HepG2 (cell line): ENCODE results near the gene NYAP2. TPM values are rescaled to one million over a fixed set of nuclear protein-coding genes. Genes with fewer than 3 reads are reported as not detected.

ENCODE experiments used
- ATAC-seq: fragments of 200-7000 bp; cut with Tn5 transposase; 3 replicates; pipeline ENCODE4 v1.9.1; 2020; ENCODE audit warnings: mild to moderate bottlenecking, moderate library complexity
- BruUV-seq: library from RNA; stranded (reverse); fragments of 400-500 nt; replicated peaks from 2 replicates; lab custom pipeline; 2021; lab: Mats Ljungman, UMichigan
- CTCF ChIA-PET: fragments of 300-600 bp; formaldehyde crosslinking; extraction: SDS; loops from one replicate; lab custom pipeline; 2021; ENCODE audit warnings: low total read pairs, inconsistent platforms, low intra/inter-chr PET ratio; lab: Yijun Ruan, JAX
- POLR2A ChIA-PET: fragments of 350-600 bp; sonication (Branson Sonifier 250); formaldehyde crosslinking; loops from one replicate; lab custom pipeline; 2020; ENCODE audit warnings: antibody characterized with exemption, inconsistent platforms; lab: Yijun Ruan, JAX
- DNase-seq: peaks from one replicate; pipeline ENCODE4 v3.0.0-alpha.2; 2015; ENCODE audit warnings: low spot score
- FAIRE-seq: peaks from 3 replicates; lab custom pipeline; 2011; peaks lifted over from hg19 to GRCh38; lab: Jason Lieb, UNC
- H2AFZ ChIP-seq: one replicate; pipeline ENCODE4 v1.6.1; 2011; ENCODE audit warnings: low read length, inconsistent platforms
- H3K27ac ChIP-seq: fragments of 300-600 bp; 3 replicates; pipeline ENCODE4 v1.8.0; 2011; ENCODE audit warnings: mixed run types, mild to moderate bottlenecking, mixed read lengths, low read length, inconsistent platforms; ENCODE audit not compliant: insufficient read depth; ENCODE audit errors: extremely low read length
- H3K27me3 ChIP-seq, 2 experiments: fragments of 200-600 bp in 1 of 2; 2 replicates in 1 of 2; 3 replicates in 1 of 2; pipeline versions ENCODE4 v1.6.0 to v1.8.0; 2011; ENCODE audit warnings: low read length in 2 of 2, mild to moderate bottlenecking in 2 of 2, moderate library complexity in 2 of 2, inconsistent platforms in 1 of 2; ENCODE audit not compliant: insufficient read depth in 2 of 2, control insufficient read depth in 1 of 2
- H3K36me3 ChIP-seq, 2 experiments: fragments of 200-600 bp in 1 of 2; replicated peaks in 1 of 2; 2 replicates in 1 of 2; 3 replicates in 1 of 2; pipeline versions ENCODE4 v1.5.1 to v1.8.0; 2011; ENCODE audit warnings: low read length in 2 of 2, inconsistent platforms in 1 of 2; ENCODE audit not compliant: insufficient read depth in 2 of 2, control insufficient read depth in 1 of 2
- H3K4me1 ChIP-seq: 2 replicates; pipeline ENCODE4 v1.5.1; 2012; ENCODE audit warnings: low read length, inconsistent platforms; ENCODE audit not compliant: insufficient read depth
- H3K4me2 ChIP-seq: 2 replicates; pipeline ENCODE4 v1.6.0; 2011; ENCODE audit warnings: low read depth, low read length, inconsistent platforms
- H3K4me3 ChIP-seq, 3 experiments: fragments of 200-600 bp in 1 of 3; sonication (generic), shearing (Covaris generic) in 1 of 3; replicated peaks in 1 of 3; 2 replicates each; pipeline ENCODE4 v1.5.1; 2011 to 2016; ENCODE audit warnings: low read length in 3 of 3, inconsistent platforms in 2 of 3, low read depth in 2 of 3, mild to moderate bottlenecking in 2 of 3, control low read depth in 1 of 3, mixed read lengths in 1 of 3; ENCODE audit not compliant: insufficient read depth in 1 of 3
- H3K79me2 ChIP-seq: one replicate; pipeline ENCODE4 v1.6.1; 2011; ENCODE audit warnings: low read length, inconsistent platforms; ENCODE audit not compliant: insufficient read depth
- H3K9ac ChIP-seq: 2 replicates; pipeline ENCODE4 v1.6.0; 2011; ENCODE audit warnings: mild to moderate bottlenecking, low read depth, low read length, inconsistent platforms; ENCODE audit not compliant: insufficient read depth
- H3K9me3 ChIP-seq: 2 replicates; pipeline ENCODE4 v1.5.1; 2012; ENCODE audit warnings: mild to moderate bottlenecking, low read length
- H4K20me1 ChIP-seq: 2 replicates; pipeline ENCODE4 v1.6.0; 2011; ENCODE audit warnings: inconsistent platforms, mild to moderate bottlenecking, low read length, moderate library complexity; ENCODE audit not compliant: insufficient read depth
- ATF1 ChIP-seq: IDR thresholded peaks from 2 replicates; pipeline ENCODE4 v1.6.1; 2016; ENCODE audit warnings: mild to moderate bottlenecking, control low read depth
- CCAR2 ChIP-seq: fragments of 200-400 bp; formaldehyde crosslinking; optimal IDR thresholded peaks from 2 replicates; pipeline ENCODE3; 2018; ENCODE audit warnings: low read depth, mild to moderate bottlenecking, low read length, moderate library complexity
- HDAC2 ChIP-seq: sonication (generic); formaldehyde crosslinking; IDR thresholded peaks from 2 replicates; pipeline ENCODE4 v1.4.0; 2020; ENCODE audit warnings: missing genetic modification reagents
- HNRNPK ChIP-seq: fragments of 200-400 bp; formaldehyde crosslinking; IDR thresholded peaks from 2 replicates; pipeline ENCODE4 v1.6.1; 2018; ENCODE audit warnings: low read length, low read depth, moderate library complexity, mild to moderate bottlenecking; ENCODE audit not compliant: poor library complexity, severe bottlenecking
- KAT7 ChIP-seq: IDR thresholded peaks from 2 replicates; pipeline ENCODE4 v1.6.1; 2018; ENCODE audit warnings: borderline replicate concordance, missing compliant biosample characterization
- KAT8 ChIP-seq: IDR thresholded peaks from 2 replicates; pipeline ENCODE4 v1.6.1; 2016; ENCODE audit warnings: missing genetic modification reagents, missing compliant biosample characterization
- KLF16 ChIP-seq, 2 experiments: sonication (generic) in 1 of 2; formaldehyde crosslinking in 1 of 2; IDR thresholded peaks; 2 replicates each; pipeline versions ENCODE4 v1.6.1 to v1.8.0; 2016 to 2023; ENCODE audit warnings: missing genetic modification reagents in 2 of 2, missing compliant biosample characterization in 1 of 2
- KMT2A ChIP-seq: sonication (generic); formaldehyde crosslinking; IDR thresholded peaks from 2 replicates; pipeline ENCODE4 v1.4.0; 2020; ENCODE audit warnings: missing genetic modification reagents
- LCORL ChIP-seq, 2 experiments: fragments of 450-650 bp in 1 of 2; sonication (generic) in 1 of 2; formaldehyde crosslinking in 1 of 2; IDR thresholded peaks; 2 replicates each; pipeline versions ENCODE4 v1.5.0 to v1.6.1; 2017 to 2020; ENCODE audit warnings: antibody characterized with exemption in 1 of 2, missing genetic modification reagents in 1 of 2
- ZFP36L2 ChIP-seq: sonication (generic); formaldehyde crosslinking; IDR thresholded peaks from 2 replicates; pipeline ENCODE4 v1.4.0; 2020; ENCODE audit warnings: missing genetic modification reagents
- ZNF556 ChIP-seq: sonication (generic); formaldehyde crosslinking; IDR thresholded peaks from 2 replicates; pipeline ENCODE4 v1.4.0; 2020; ENCODE audit warnings: mild to moderate bottlenecking, missing genetic modification reagents, borderline replicate concordance
- ZNF557 ChIP-seq: sonication (generic); formaldehyde crosslinking; IDR thresholded peaks from 2 replicates; pipeline ENCODE4 v1.4.0; 2020; ENCODE audit warnings: missing genetic modification reagents
- ZNF577 ChIP-seq: sonication (generic); formaldehyde crosslinking; IDR thresholded peaks from 2 replicates; pipeline ENCODE4 v1.4.0; 2020; ENCODE audit warnings: mild to moderate bottlenecking, low read depth, missing genetic modification reagents, borderline replicate concordance
- ZNF878 ChIP-seq: sonication (generic); formaldehyde crosslinking; IDR thresholded peaks from 2 replicates; pipeline ENCODE4 v1.8.1; 2023; ENCODE audit warnings: mild to moderate bottlenecking, missing genetic modification reagents, moderate library complexity
- WGBS: methylation state at CpG from one replicate; pipeline ENCODE4 v1.1.6; 2017; ENCODE audit warnings: low lambda C conversion rate; 5-methylcytosine and 5-hydroxymethylcytosine counted together
- in situ Hi-C: cut with HindIII; loops from 2 replicates; pipeline ENCODE4 v1.10.0; 2017; ENCODE audit warnings: low pct_unique_long_range_greater_than_20kb; ENCODE audit not compliant: extremely low pct_ligation_motif_present
- intact Hi-C: fragments of 100-400 bp; cut with micrococcal nuclease; formaldehyde crosslinking; loops from one replicate; pipeline ENCODE4 v1.10.0; 2022; ENCODE audit not compliant: unreplicated experiment
- polyA plus RNA-seq, 8 experiments: library from polyadenylated mRNA; depleted of rRNA in 3 of 8; stranded (reverse) in 7 of 8; unstranded in 1 of 8; fragments of >200 nt; fragmentation: Illumina TruSeq in 4 of 8; extraction: Trizol in 4 of 8; gene quantifications; 2 replicates each; pipeline versions ENCODE4 v1.2.1 to v1.2.3, GENCODE V29; 2011 to 2016; ENCODE audit warnings: low read depth in 4 of 8, missing spikeins in 1 of 8, mixed read lengths in 1 of 8; ENCODE audit not compliant: insufficient read depth in 1 of 8
- total RNA-seq, 5 experiments: library from RNA; depleted of rRNA; stranded (reverse); fragments of >200 nt; fragmentation: Illumina TruSeq; extraction: Trizol; gene quantifications; 2 replicates each; pipeline ENCODE4 v1.2.3, GENCODE V29; 2016; ENCODE audit warnings: low read depth in 1 of 5
- TF ChIP-seq, protein P1 (sequence below), 2 experiments: sonication (generic) in 1 of 2; formaldehyde crosslinking in 1 of 2; IDR thresholded peaks; 2 replicates each; pipeline versions ENCODE4 v1.6.1 to v1.9.0; 2014 to 2022; ENCODE audit warnings: antibody characterized with exemption in 1 of 2, borderline replicate concordance in 1 of 2, inconsistent platforms in 1 of 2, low read depth in 1 of 2, missing genetic modification reagents in 1 of 2

NYAP2 gene
- total and polyA plus RNA-seq, 2 of the 13 experiments (the other 11 are each of a cell fraction or from before 2014, with no cell fraction given): not detected

GRCh38 chr2:225691711-225692110, 292.2 kb downstream of the NYAP2 start:
- in situ Hi-C loops (no loop called here), intact Hi-C loops (no loop called here)
- 48% methylated on average over 3 of the region's 3 CpGs for WGBS
- DNase-seq (no peak), FAIRE-seq (no peak), ATAC-seq (no peak)
- Histone ChIP-seq H3K79me2 (no peaks in the 10 kb centered on the region), H2AFZ (no peak overlapping the region), H3K4me3 (no peak overlapping the region), H3K27me3 (no peaks in the 10 kb centered on the region), H3K27ac (no peak overlapping the region), H3K9me3 (no peaks in the 10 kb centered on the region), H3K4me2 (no peak overlapping the region), H3K36me3 (no peaks in the 10 kb centered on the region), H3K4me1 (no peaks in the 10 kb centered on the region), H4K20me1 (no peaks in the 10 kb centered on the region), H3K9ac (no peak overlapping the region)
- CTCF ChIA-PET: no interaction called here
- no peak for TF ChIP-seq HDAC2 (CRISPR knock-in tag)
- TF ChIP-seq ZFP36L2 (CRISPR knock-in tag): no peak
- no peak for TF ChIP-seq ATF1 (CRISPR knock-in tag)
- TF ChIP-seq ZNF878 (CRISPR knock-in tag): no peak
- TF ChIP-seq, protein P1, sequence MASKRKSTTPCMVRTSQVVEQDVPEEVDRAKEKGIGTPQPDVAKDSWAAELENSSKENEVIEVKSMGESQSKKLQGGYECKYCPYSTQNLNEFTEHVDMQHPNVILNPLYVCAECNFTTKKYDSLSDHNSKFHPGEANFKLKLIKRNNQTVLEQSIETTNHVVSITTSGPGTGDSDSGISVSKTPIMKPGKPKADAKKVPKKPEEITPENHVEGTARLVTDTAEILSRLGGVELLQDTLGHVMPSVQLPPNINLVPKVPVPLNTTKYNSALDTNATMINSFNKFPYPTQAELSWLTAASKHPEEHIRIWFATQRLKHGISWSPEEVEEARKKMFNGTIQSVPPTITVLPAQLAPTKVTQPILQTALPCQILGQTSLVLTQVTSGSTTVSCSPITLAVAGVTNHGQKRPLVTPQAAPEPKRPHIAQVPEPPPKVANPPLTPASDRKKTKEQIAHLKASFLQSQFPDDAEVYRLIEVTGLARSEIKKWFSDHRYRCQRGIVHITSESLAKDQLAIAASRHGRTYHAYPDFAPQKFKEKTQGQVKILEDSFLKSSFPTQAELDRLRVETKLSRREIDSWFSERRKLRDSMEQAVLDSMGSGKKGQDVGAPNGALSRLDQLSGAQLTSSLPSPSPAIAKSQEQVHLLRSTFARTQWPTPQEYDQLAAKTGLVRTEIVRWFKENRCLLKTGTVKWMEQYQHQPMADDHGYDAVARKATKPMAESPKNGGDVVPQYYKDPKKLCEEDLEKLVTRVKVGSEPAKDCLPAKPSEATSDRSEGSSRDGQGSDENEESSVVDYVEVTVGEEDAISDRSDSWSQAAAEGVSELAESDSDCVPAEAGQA (IDR thresholded peaks at IDR 0.05; ENCODE audit: low read depth): no peak
- TF ChIP-seq, protein P1 (CRISPR knock-in tag; IDR thresholded peaks at IDR 0.05; ENCODE audit: borderline replicate concordance): no peak
- TF ChIP-seq ZNF557: no peak
- no peak for TF ChIP-seq HNRNPK
- TF ChIP-seq ZNF556 (CRISPR knock-in tag): no peak
- no peak for TF ChIP-seq KLF16 (CRISPR knock-in tag; IDR thresholded peaks at IDR 0.05)
- no peak for TF ChIP-seq ZNF577 (CRISPR knock-in tag)
- no peak for TF ChIP-seq CCAR2
- TF ChIP-seq LCORL (IDR thresholded peaks at IDR 0.05): no peak
- TF ChIP-seq LCORL (CRISPR knock-in tag; IDR thresholded peaks at IDR 0.05): no peak
- TF ChIP-seq KAT7 (CRISPR knock-in tag): no peak
- TF ChIP-seq KAT8: no peak
- no peak for TF ChIP-seq KMT2A (CRISPR knock-in tag)
- POLR2A ChIA-PET: no interaction called here
- no TSS peak for BruUV-seq
